Colonic mucosa (tissue), 4 donors: ENCODE results near the gene DOLPP1. TPM values are rescaled to one million over a fixed set of nuclear protein-coding genes. Genes with fewer than 3 reads are reported as not detected.

Experiments
- DNase-seq: peaks from one replicate; pipeline ENCODE4 v3.0.0-alpha.2; 2020
- H3K27ac ChIP-seq: fragments of 200-600 bp; one replicate; pipeline ENCODE4 v1.8.0; 2021
- H3K27me3 ChIP-seq: fragments of 200-600 bp; one replicate; pipeline ENCODE4 v1.8.0; 2021
- H3K36me3 ChIP-seq: fragments of 200-600 bp; one replicate; pipeline ENCODE4 v1.8.0; 2021
- H3K4me1 ChIP-seq: fragments of 200-600 bp; one replicate; pipeline ENCODE4 v1.8.0; 2021; ENCODE audit warnings: mild to moderate bottlenecking
- H3K4me3 ChIP-seq: fragments of 200-600 bp; one replicate; pipeline ENCODE4 v1.8.0; 2021
- H3K9ac ChIP-seq, 2 donors: one replicate each; pipeline ENCODE4 v1.7.0; 2013; ENCODE audit warnings: control low read depth in 2 of 2, low read depth in 2 of 2, low read length in 2 of 2
- H3K9me3 ChIP-seq: fragments of 200-600 bp; one replicate; pipeline ENCODE4 v1.8.0; 2021
- intact Hi-C: fragments of 100-400 bp; cut with DNase I; formaldehyde crosslinking; loops from one replicate; pipeline ENCODE4 v1.14.1; 2022
- total RNA-seq, 2 donors: library from RNA; stranded (reverse); fragmentation: NEBNext Ultra II Directional in 1 of 2; extraction: Animal tissue kit (Norgen Biotek cat#: 25700) in 1 of 2; gene quantifications; one replicate each; pipeline ENCODE4 v1.2.1, GENCODE V29; 2021
- TF ChIP-seq, protein P1 (sequence below): fragments of 200-600 bp; IDR thresholded peaks from one replicate; pipeline ENCODE4 v1.8.0; 2022; ENCODE audit warnings: antibody characterized with exemption, mild to moderate bottlenecking
- donor health status: healthy.
- donor health status: DM: no; HTN: no; CAD: no.
- donor health status: DM: no; HTN: no; CAD: no.

The DOLPP1 gene
- total RNA-seq, 2 donors from 2014 or later, result 33.9 to 37.3 TPM

GRCh38 chr9:129068990-129069861 is 11.7 kb upstream of the DOLPP1 start:
- Histone ChIP-seq H3K9me3 (no peaks in the 10 kb centered on the region), H3K36me3 (peaks cover 9% of the 10 kb centered on the region), H3K4me3 (no peak overlapping the region), H3K27me3 (no peaks in the 10 kb centered on the region), H3K27ac (no peak overlapping the region), H3K4me1 (no peaks in the 10 kb centered on the region), H3K9ac (peak overlapping the region in 1 of 2 donors; percentile 4)
- TF ChIP-seq, protein P1, sequence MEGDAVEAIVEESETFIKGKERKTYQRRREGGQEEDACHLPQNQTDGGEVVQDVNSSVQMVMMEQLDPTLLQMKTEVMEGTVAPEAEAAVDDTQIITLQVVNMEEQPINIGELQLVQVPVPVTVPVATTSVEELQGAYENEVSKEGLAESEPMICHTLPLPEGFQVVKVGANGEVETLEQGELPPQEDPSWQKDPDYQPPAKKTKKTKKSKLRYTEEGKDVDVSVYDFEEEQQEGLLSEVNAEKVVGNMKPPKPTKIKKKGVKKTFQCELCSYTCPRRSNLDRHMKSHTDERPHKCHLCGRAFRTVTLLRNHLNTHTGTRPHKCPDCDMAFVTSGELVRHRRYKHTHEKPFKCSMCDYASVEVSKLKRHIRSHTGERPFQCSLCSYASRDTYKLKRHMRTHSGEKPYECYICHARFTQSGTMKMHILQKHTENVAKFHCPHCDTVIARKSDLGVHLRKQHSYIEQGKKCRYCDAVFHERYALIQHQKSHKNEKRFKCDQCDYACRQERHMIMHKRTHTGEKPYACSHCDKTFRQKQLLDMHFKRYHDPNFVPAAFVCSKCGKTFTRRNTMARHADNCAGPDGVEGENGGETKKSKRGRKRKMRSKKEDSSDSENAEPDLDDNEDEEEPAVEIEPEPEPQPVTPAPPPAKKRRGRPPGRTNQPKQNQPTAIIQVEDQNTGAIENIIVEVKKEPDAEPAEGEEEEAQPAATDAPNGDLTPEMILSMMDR, result no peak
- intact Hi-C loops, result no loop called here
- peak; percentile 47 for DNase-seq

- Histone ChIP-seq H3K27me3 (no peaks in the 10 kb centered on the region), H3K9me3 (no peaks in the 10 kb centered on the region), H3K4me3 (no peak overlapping the region), H3K9ac (peak overlapping the region in 1 of 2 donors; percentile 4), H3K27ac (no peak overlapping the region), H3K4me1 (no peaks in the 10 kb centered on the region), H3K36me3 (peaks cover 9% of the 10 kb centered on the region)
- intact Hi-C loops, result no loop called here
- no peak for DNase-seq
- TF ChIP-seq, protein P1, result no peak
Observed at GRCh38 chr9:129069862-129070641, 10.9 kb upstream of the DOLPP1 start.

- DNase-seq, result no peak
- Histone ChIP-seq H3K36me3 (peaks cover under 1% of the 10 kb centered on the region), H3K27me3 (no peaks in the 10 kb centered on the region), H3K9ac (no peak overlapping the region), H3K9me3 (no peaks in the 10 kb centered on the region), H3K27ac (no peak overlapping the region), H3K4me1 (no peaks in the 10 kb centered on the region), H3K4me3 (no peak overlapping the region)
- TF ChIP-seq, protein P1, result no peak
- intact Hi-C loops, result no loop called here
Observed at GRCh38 chr9:129070696-129071525, 10.0 kb upstream of the DOLPP1 start.

- DNase-seq, result no peak
- no peaks in the 10 kb centered on the region for H3K9me3 ChIP-seq
- no peak overlapping the region for H3K4me3 ChIP-seq
- no peak overlapping the region for H3K27ac ChIP-seq
- H3K36me3 ChIP-seq, result no peaks in the 10 kb centered on the region
- intact Hi-C loops, result no loop called here
- TF ChIP-seq, protein P1, result no peak
- H3K27me3 ChIP-seq, result no peaks in the 10 kb centered on the region
- H3K4me1 ChIP-seq, result no peaks in the 10 kb centered on the region
- no peak overlapping the region for H3K9ac ChIP-seq
Observed at GRCh38 chr9:129071526-129072126, 9.3 kb upstream of the DOLPP1 start.

DNA sequence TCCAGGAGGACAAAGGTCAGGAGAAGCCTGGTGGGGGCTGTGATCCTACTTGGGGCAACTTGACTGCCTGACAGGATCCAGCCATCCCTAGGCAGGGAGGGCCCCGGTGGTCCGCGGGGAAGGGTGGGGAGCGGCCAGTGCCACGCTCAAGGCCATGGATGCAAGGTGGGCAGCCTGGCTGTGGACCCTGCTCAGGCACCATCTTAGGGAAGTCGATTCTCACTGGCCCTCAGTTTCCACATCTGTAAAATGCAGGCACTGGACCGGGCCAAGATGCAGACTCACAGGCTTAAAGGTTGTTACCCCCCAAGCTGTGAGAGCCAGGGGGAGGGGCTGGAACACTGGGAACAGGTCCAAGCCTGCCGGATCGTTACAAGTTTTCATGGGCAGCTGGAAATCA is 8.7 kb upstream of the DOLPP1 start:
- no peaks in the 10 kb centered on the region for H3K36me3 ChIP-seq
- TF ChIP-seq, protein P1, result no peak
- no peak overlapping the region for H3K4me3 ChIP-seq
- no peak for DNase-seq
- H3K27ac ChIP-seq, result no peak overlapping the region
- intact Hi-C loops, result no loop called here
- H3K9ac ChIP-seq, result no peak overlapping the region
- H3K4me1 ChIP-seq, result no peaks in the 10 kb centered on the region
- H3K27me3 ChIP-seq, result no peaks in the 10 kb centered on the region
- H3K9me3 ChIP-seq, result no peaks in the 10 kb centered on the region
